Bladder microvascular endothelial cell (primary cell): ENCODE measurements around the gene NEMP1. TPM values are rescaled to one million over a fixed set of nuclear protein-coding genes. Genes with fewer than 3 reads are reported as not detected.

ENCODE experiments used
- total RNA-seq: library from RNA; depleted of rRNA; stranded (reverse); fragments of >200 nt; gene quantifications from 2 replicates; pipeline ENCODE4 v1.2.3, GENCODE V29; 2014

NEMP1 gene
- 6.5 and 12.8 TPM in 2 replicates for total RNA-seq

DNA sequence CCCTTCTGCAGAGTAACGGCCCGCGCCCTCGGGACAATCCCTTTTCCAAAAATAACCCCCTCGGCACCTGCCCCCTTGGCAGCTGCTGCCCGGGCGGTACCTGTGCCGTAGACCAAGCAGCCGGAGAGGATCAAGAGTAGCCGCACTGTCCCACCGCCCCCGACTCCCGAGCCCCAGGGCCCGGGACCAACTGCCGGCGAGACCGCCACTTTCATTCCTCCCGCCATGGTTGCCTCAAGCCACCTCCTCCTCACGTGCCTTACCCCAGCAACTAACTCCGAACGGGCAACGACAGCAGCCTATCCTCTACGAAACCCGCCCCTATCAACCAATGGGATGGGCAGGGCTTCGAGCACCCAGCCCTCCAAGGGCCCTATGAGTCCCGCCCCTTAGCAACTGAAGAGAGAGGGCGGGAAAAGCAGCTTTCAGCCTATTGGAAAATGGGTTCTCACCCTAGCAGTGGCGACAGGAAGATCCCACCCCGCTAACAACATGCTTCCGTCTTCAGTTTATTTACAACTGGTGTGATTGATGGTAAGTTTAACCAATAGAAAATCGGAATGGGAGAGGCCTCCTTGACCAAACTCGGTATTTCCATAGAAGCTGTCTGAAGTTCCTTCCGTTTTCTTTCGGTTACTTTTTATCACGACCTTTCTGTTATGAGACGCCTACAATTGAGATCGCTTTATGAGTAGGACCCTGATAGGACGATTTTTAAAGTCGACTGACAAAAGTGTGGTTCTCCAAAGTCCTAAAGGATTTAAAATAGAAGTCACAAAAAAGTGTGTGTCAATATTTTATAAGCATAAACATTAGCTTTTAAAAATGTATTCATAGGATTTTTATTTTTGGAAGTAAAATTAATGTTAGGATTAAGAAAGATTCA, at the start of gene NEMP1:
NEMP1 (minus strand) TSS at position 273 of the 886 bp plus-strand sequence; CDS start at position 227, 46 bp downstream.

GRCh38 chr12:57127726-57128518, 49.3 kb upstream of the NEMP1 start, which contains the start of gene LRP1:
TSS of gene LRP1 (plus strand) at chr12:57128483. CDS start at chr12:57128965, 482 bp downstream.

DNA sequence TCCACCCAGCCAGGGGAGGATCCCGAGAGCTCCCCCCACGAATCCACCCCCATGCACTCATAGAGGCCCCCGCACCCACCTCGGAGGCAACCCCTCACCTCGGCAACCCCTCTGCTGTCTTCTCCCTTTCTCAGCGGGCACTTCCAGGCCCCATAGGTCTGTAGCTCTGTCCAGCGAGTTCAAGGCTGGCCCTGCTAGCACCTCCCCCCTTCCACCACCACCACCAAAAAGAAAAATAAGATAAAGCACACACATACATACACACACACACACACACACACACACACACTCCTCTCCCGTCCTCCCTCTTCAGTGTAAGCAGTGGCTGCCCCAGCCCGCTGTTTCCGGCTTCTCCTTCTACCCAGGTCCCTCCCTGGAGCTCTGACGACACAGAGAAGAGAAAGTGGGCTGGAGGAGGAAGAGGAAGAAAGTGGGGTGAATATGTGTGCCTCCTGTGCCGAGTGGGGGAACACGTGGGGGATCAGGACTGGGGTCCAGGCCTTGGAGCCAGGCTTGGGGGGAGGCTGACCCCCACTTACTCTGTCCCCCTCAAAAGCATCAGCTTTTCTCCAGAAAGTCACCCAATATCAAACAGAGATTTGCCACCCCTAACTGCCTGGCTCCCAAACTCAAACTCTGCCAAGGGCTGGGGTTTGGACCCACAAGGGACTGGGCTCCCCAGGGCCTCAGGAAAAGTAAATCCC, 32.6 kb upstream of the NEMP1 start, which contains the start of gene STAT6:
STAT6 (minus strand) TSS at position 332 of the 704 bp plus-strand sequence. CDS start 3,084 bp downstream, outside the sequence.

GRCh38 chr12:57088354-57089270, 10.0 kb upstream of the NEMP1 start, which contains the start of gene NAB2:
TSS of gene NAB2 (plus strand) at chr12:57089114. CDS start at chr12:57089272, 158 bp downstream.

GRCh38 chr12:57049890-57050289, 28.7 kb downstream of the NEMP1 start, which contains the start of gene MYO1A:
TSS of gene MYO1A (minus strand) at chr12:57050129. CDS start at chr12:57048323, 1,806 bp downstream.

GRCh38 chr12:57016348-57016747, 62.2 kb downstream of the NEMP1 start, which contains the start of gene TAC3:
TSS of gene TAC3 (minus strand) at chr12:57016529. CDS start at chr12:57015797, 732 bp downstream.

DNA sequence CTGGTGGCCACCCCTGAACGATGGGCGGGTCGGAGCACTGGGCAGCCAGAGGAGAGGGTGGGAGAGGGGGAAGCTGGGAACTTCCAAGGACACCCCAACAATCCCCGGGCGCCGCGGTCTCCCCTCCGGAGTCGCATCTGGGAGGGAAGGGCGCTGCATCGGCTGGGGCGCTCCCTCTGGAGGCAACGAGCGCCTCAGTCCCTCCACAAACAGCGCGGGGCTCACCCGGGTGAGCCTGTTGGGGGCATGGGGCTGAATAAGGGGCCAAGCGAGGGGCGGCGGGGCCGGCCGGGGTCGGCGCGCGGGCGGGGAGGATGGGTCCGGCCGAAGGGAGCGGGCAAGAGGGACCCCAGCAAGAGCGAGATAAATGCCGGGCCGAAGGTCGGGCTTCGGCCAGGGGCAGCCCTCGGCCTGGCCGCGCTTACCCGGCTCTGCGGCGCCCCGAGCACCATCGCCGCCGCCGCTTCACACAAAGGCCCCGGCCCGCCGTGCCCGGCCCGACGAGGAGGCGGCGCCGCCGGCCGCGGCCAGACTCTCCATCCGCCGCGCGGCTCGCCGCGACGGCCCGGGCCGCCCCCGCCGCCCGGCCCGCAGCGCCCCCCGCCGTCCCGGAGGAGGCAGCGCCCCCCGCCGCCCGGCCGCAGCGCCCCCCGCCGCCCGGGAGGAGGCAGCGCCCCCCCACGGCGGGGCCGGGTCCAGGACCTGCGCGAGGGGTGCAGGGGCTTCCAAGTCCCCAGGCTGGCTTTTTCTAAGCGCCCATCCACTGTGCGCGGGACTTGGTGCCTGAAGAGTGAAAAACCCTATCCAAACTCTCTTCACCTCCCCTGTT, 72.4 kb downstream of the NEMP1 start, which contains the start of gene ZBTB39:
ZBTB39 (minus strand) TSS at position 567 of the 829 bp plus-strand sequence. CDS start 1,629 bp downstream, outside the sequence.

Other genes with a start within 250 kb of the NEMP1 start
- gene SDR9C7, start 144.4 kb downstream of the NEMP1 start, total RNA-seq: not detected in 2 replicates
- gene RDH16, start 121.2 kb downstream of the NEMP1 start, total RNA-seq: under 0.01 and 0.19 TPM in 2 replicates
- 4.0 and 10.8 TPM in 2 replicates for gene ZBTB39, start 72.2 kb downstream of the NEMP1 start, total RNA-seq
- not detected in 2 replicates for gene TAC3, start 62.3 kb downstream of the NEMP1 start, total RNA-seq
- 0.06 TPM in 1 of 2 replicates, not detected in the other for gene MYO1A, start 28.7 kb downstream of the NEMP1 start, total RNA-seq
- 11.7 and 15.3 TPM in 2 replicates for gene NAB2, start 10.3 kb upstream of the NEMP1 start, total RNA-seq
- gene STAT6, start 32.6 kb upstream of the NEMP1 start, total RNA-seq: 49.7 and 63.9 TPM in 2 replicates
- gene LRP1, start 49.7 kb upstream of the NEMP1 start, total RNA-seq: 3.2 and 4.6 TPM in 2 replicates
- not detected in 2 replicates for gene LRP1-AS, start 68.8 kb upstream of the NEMP1 start, total RNA-seq
- gene NXPH4, start 138.0 kb upstream of the NEMP1 start, total RNA-seq: under 0.01 TPM in 1 of 2 replicates, not detected in the other
- gene SHMT2, start 150.9 kb upstream of the NEMP1 start, total RNA-seq: 119 and 184 TPM in 2 replicates
- gene STAC3, start 172.4 kb upstream of the NEMP1 start, total RNA-seq: 0.16 TPM in 1 of 2 replicates, not detected in the other